HepG2 (cell line): ENCODE results near the gene MEA1.

Experiments used
- CREM ChIP-seq, 2 experiments: sonication (generic) in 1 of 2; formaldehyde crosslinking in 1 of 2; IDR thresholded peaks; 2 replicates each; pipeline versions ENCODE4 v1.4.0 to v1.6.1; 2016 to 2020; ENCODE audit warnings: antibody characterized with exemption in 1 of 2, mild to moderate bottlenecking in 1 of 2, missing genetic modification reagents in 1 of 2
- ETV6 ChIP-seq: sonication (generic); formaldehyde crosslinking; conservative IDR thresholded peaks from 2 replicates; pipeline ENCODE4 v1.4.0; 2020; ENCODE audit warnings: missing genetic modification reagents
- JUN ChIP-seq: sonication (generic); formaldehyde crosslinking; IDR thresholded peaks from 2 replicates; pipeline ENCODE4 v1.4.0; 2020; ENCODE audit warnings: mild to moderate bottlenecking, missing genetic modification reagents
- POLR2A ChIP-seq, 2 experiments: IDR thresholded peaks; 2 replicates each; pipeline ENCODE4 v1.6.1; 2011; ENCODE audit warnings: low read depth in 2 of 2, low read length in 2 of 2, mild to moderate bottlenecking in 1 of 2, moderate library complexity in 1 of 2; ENCODE audit not compliant: insufficient read depth in 1 of 2
- RELA ChIP-seq: sonication (generic); formaldehyde crosslinking; IDR thresholded peaks from 2 replicates; pipeline ENCODE4 v1.4.0; 2020; ENCODE audit warnings: missing genetic modification reagents
- SMC3 ChIP-seq: IDR thresholded peaks from 2 replicates; pipeline ENCODE4 v1.6.1; 2011; ENCODE audit warnings: low read length, improper control_type of control experiment
- YY1 ChIP-seq: IDR thresholded peaks from 2 replicates; pipeline ENCODE4 v1.6.1; 2011; ENCODE audit warnings: low read length, low read depth, moderate library complexity, mild to moderate bottlenecking; ENCODE audit not compliant: insufficient read depth, insufficient replicate concordance
- ZNF224 ChIP-seq: sonication (generic); formaldehyde crosslinking; IDR thresholded peaks from 2 replicates; pipeline ENCODE4 v1.5.0; 2020; ENCODE audit warnings: mild to moderate bottlenecking, missing genetic modification reagents
- ZNF614 ChIP-seq: IDR thresholded peaks from 2 replicates; pipeline ENCODE4 v1.6.1; 2018; ENCODE audit warnings: missing biosample characterization, missing genetic modification reagents, inconsistent platforms, borderline replicate concordance
- TF ChIP-seq, protein P1 (sequence below): sonication (generic); formaldehyde crosslinking; IDR thresholded peaks from 2 replicates; pipeline ENCODE4 v1.4.0; 2020; ENCODE audit warnings: missing genetic modification reagents, borderline replicate concordance
- TF ChIP-seq, protein P2 (sequence below): sonication (generic); formaldehyde crosslinking; IDR thresholded peaks from 2 replicates; pipeline ENCODE4 v1.5.0; 2020; ENCODE audit warnings: mild to moderate bottlenecking, missing genetic modification reagents, moderate library complexity
- TF ChIP-seq, protein P3 (sequence below): sonication (generic); formaldehyde crosslinking; IDR thresholded peaks from 2 replicates; pipeline ENCODE4 v1.5.0; 2020; ENCODE audit warnings: missing genetic modification reagents, mild to moderate bottlenecking, borderline replicate concordance

DNA sequence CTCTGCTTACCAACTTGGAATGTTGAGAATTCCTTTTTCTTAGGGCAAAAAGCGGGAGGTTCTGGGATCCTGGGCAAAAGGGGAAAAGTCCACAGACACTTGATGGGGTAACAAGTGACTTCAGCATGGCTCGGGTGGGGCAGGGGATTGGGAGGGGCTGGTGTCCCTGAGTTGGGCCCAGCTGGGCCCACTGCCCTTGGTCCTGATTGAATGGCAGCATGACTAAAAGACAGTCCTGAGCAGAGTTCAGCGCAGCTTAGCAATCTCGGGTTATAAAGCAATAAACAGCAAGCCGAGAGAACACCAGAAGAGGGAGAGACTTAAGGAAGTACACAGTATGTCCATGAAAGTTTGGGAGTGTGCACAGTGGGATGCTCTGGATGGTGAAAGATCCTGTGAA is 23.8 kb downstream of the MEA1 start:
- TF ChIP-seq ZNF224 (CRISPR knock-in tag) = no peak
- TF ChIP-seq, protein P1, sequence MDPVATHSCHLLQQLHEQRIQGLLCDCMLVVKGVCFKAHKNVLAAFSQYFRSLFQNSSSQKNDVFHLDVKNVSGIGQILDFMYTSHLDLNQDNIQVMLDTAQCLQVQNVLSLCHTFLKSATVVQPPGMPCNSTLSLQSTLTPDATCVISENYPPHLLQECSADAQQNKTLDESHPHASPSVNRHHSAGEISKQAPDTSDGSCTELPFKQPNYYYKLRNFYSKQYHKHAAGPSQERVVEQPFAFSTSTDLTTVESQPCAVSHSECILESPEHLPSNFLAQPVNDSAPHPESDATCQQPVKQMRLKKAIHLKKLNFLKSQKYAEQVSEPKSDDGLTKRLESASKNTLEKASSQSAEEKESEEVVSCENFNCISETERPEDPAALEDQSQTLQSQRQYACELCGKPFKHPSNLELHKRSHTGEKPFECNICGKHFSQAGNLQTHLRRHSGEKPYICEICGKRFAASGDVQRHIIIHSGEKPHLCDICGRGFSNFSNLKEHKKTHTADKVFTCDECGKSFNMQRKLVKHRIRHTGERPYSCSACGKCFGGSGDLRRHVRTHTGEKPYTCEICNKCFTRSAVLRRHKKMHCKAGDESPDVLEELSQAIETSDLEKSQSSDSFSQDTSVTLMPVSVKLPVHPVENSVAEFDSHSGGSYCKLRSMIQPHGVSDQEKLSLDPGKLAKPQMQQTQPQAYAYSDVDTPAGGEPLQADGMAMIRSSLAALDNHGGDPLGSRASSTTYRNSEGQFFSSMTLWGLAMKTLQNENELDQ (CRISPR knock-in tag) = no peak
- TF ChIP-seq, protein P2, sequence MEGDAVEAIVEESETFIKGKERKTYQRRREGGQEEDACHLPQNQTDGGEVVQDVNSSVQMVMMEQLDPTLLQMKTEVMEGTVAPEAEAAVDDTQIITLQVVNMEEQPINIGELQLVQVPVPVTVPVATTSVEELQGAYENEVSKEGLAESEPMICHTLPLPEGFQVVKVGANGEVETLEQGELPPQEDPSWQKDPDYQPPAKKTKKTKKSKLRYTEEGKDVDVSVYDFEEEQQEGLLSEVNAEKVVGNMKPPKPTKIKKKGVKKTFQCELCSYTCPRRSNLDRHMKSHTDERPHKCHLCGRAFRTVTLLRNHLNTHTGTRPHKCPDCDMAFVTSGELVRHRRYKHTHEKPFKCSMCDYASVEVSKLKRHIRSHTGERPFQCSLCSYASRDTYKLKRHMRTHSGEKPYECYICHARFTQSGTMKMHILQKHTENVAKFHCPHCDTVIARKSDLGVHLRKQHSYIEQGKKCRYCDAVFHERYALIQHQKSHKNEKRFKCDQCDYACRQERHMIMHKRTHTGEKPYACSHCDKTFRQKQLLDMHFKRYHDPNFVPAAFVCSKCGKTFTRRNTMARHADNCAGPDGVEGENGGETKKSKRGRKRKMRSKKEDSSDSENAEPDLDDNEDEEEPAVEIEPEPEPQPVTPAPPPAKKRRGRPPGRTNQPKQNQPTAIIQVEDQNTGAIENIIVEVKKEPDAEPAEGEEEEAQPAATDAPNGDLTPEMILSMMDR (CRISPR knock-in tag) = no peak
- TF ChIP-seq SMC3 = no peak
- no peak for TF ChIP-seq ETV6 (CRISPR knock-in tag)
- TF ChIP-seq, protein P3, sequence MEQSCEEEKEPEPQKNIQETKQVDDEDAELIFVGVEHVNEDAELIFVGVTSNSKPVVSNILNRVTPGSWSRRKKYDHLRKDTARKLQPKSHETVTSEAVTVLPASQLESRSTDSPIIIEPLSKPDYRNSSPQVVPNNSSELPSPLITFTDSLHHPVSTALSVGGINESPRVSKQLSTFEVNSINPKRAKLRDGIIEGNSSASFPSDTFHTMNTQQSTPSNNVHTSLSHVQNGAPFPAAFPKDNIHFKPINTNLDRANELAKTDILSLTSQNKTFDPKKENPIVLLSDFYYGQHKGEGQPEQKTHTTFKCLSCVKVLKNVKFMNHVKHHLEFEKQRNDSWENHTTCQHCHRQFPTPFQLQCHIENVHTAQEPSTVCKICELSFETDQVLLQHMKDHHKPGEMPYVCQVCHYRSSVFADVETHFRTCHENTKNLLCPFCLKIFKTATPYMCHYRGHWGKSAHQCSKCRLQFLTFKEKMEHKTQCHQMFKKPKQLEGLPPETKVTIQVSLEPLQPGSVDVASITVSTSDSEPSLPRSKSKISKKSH (CRISPR knock-in tag) = no peak
- TF ChIP-seq ZNF614 (CRISPR knock-in tag) = no peak
- TF ChIP-seq POLR2A (IDR thresholded peaks at IDR 0.05; ENCODE audit: insufficient read depth in 1 of 2, low read depth in 2 of 2, low read length in 2 of 2) = no peak
- TF ChIP-seq RELA (CRISPR knock-in tag) = no peak
- no peak for TF ChIP-seq CREM (IDR thresholded peaks at IDR 0.05)
- no peak for TF ChIP-seq CREM (CRISPR knock-in tag; IDR thresholded peaks at IDR 0.05)
- no peak for TF ChIP-seq JUN (CRISPR knock-in tag)
- TF ChIP-seq YY1 = no peak
